Measurements from ENCODE around the gene RXRG.

GRCh38 chr1:165407398-165407797 is 37.5 kb downstream of the RXRG start:
- TF ChIP-seq CHD1 (IDR thresholded peaks at IDR 0.05; ENCODE audit: low read length) (no peak), MXI1 (IDR thresholded peaks at IDR 0.05; ENCODE audit: low read depth, low read length) (no peak), POLR2A (conservative IDR thresholded peaks at IDR 0.05) (no peak), CTBP1 (IDR thresholded peaks at IDR 0.05; ENCODE audit: borderline replicate concordance) (no peak), ZNF280A (IDR thresholded peaks at IDR 0.05; ENCODE audit: low read depth, partially characterized antibody) (no peak), U2AF1 (optimal IDR thresholded peaks at IDR 0.05; ENCODE audit: low read depth, low read length) (no peak)
